D721Med (cell line): ENCODE data around the gene NPAS2.

Source experiments
- DNase-seq: peaks from one replicate; pipeline ENCODE4 v3.0.0; 2011; ENCODE audit warnings: low spot score; ENCODE audit not compliant: insufficient read length
- FAIRE-seq: peaks from 2 replicates; lab custom pipeline; 2011; peaks lifted over from hg19 to GRCh38; lab: Jason Lieb, UNC
- TF ChIP-seq, protein P1 (sequence below): IDR thresholded peaks from 2 replicates; pipeline ENCODE4 v1.5.1; 2012; ENCODE audit warnings: mild to moderate bottlenecking, control low read depth; ENCODE audit not compliant: insufficient read depth; ENCODE audit errors: missing control alignments

NPAS2 gene

GRCh38 chr2:100835006-100835659 is 15.2 kb downstream of the NPAS2 start:
- TF ChIP-seq, protein P1, sequence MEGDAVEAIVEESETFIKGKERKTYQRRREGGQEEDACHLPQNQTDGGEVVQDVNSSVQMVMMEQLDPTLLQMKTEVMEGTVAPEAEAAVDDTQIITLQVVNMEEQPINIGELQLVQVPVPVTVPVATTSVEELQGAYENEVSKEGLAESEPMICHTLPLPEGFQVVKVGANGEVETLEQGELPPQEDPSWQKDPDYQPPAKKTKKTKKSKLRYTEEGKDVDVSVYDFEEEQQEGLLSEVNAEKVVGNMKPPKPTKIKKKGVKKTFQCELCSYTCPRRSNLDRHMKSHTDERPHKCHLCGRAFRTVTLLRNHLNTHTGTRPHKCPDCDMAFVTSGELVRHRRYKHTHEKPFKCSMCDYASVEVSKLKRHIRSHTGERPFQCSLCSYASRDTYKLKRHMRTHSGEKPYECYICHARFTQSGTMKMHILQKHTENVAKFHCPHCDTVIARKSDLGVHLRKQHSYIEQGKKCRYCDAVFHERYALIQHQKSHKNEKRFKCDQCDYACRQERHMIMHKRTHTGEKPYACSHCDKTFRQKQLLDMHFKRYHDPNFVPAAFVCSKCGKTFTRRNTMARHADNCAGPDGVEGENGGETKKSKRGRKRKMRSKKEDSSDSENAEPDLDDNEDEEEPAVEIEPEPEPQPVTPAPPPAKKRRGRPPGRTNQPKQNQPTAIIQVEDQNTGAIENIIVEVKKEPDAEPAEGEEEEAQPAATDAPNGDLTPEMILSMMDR = no peak
- no peak for DNase-seq
- FAIRE-seq = no peak

DNA sequence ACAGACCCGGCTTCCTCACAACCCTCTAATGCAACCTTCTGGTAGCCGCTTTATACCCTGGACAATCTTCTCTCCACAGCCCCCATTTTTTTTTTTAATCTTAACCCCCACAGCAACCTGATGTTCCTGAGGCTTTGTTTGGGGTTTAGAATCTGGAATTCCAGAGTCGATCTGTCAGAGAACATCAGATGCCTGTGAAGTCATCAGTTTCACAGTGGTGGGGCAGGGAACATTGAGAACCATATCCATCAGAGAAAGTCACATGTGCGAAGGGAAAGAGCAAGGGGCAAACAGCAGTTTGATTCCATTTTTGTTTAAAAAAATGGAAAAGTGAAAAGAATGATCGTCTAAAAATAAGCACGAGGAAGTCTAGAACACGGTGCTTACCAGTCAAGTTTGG is 20.6 kb downstream of the NPAS2 start:
- FAIRE-seq (no peak), DNase-seq (no peak)
- TF ChIP-seq, protein P1 = no peak

- TF ChIP-seq, protein P1 = no peak
- no peak for FAIRE-seq
- DNase-seq = no peak
Measured at GRCh38 chr2:100842241-100842922, 22.4 kb downstream of the NPAS2 start.

DNA sequence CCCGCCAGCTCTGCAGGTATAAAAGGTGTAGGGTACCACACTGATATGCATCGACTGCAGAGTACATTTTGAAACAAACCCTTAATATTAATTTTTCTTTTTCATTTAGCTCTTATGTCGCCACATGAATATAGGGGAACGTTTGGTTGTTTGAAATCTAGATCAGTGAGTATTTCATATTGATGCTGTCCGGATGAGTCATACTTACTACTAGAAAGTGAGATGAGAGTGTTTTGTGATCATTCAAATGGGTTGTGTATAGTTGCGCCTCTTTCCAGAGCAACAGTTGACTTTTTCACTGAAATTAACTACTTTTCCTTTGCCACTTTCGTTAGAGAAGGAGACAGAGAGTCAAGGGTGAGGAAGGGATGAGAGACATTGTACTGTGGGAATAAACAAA is 24.6 kb downstream of the NPAS2 start:
- TF ChIP-seq, protein P1 = no peak
- DNase-seq (no peak), FAIRE-seq (no peak)

- TF ChIP-seq, protein P1 = no peak
- no peak for DNase-seq
- no peak for FAIRE-seq
Measured at GRCh38 chr2:100845141-100845991, 25.4 kb downstream of the NPAS2 start.

DNA sequence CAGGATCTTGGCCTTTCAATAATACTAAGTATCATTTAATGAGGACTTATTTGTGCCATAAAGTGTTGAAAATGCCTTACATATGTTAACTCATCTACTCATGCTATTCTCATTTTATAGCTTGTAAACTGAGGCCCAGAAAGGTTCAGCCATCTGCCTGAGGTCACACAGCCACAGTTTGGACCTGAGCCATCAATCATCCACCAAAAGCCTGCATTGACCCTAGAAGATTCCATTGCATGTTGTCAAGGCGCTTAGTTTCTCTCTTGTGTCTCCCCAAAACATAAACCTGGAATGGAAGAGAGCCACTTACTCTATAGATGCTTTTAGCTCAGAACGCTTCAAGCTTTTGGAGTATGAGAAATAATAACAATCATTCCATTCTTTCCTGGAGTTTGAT is 26.8 kb downstream of the NPAS2 start:
- FAIRE-seq = no peak
- DNase-seq = no peak
- TF ChIP-seq, protein P1 = no peak

- FAIRE-seq (no peak), DNase-seq (no peak)
- TF ChIP-seq, protein P1 = no peak
Measured at GRCh38 chr2:100852447-100852846, 32.5 kb downstream of the NPAS2 start.
